Measurements from ENCODE around the gene TMEM86B.

DNA sequence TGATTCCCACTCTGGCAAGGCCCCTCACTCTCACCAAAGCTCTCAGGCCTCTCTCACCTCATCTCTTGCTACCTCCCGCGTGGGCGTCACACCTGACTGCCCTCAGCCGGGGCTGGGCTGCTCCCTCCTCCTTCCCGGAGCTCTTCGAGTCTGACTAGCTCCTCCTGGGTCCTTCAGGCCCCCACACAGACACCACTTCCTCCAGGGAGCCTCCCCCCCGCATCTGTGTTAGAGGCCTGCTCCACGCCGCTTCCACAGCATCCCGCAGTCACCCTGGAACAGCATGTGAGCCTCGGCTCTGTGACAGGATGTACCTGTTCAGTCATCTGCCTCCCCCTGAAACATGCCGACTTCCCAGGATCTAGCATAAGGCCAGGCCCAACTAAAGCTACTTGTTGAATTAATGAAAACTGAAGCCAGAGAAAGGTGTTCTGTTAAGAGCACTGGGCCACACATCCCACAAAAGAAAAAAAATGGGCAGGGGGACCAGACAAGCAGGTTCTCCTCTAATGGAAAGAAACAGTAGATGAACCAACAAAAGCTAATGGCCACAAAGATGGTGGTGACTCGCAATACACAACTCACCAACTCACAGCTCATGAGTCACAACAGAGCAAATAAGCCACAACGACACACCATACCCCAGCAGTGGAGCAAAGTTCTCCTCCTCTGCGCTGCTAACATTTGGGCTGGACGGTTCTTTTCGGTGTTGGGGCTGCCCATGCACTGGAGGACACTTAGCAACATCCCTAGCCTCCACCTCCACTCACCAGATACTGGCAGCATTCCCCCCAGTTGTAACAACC, 27.3 kb upstream of the TMEM86B start:
- TF ChIP-seq, protein P1, sequence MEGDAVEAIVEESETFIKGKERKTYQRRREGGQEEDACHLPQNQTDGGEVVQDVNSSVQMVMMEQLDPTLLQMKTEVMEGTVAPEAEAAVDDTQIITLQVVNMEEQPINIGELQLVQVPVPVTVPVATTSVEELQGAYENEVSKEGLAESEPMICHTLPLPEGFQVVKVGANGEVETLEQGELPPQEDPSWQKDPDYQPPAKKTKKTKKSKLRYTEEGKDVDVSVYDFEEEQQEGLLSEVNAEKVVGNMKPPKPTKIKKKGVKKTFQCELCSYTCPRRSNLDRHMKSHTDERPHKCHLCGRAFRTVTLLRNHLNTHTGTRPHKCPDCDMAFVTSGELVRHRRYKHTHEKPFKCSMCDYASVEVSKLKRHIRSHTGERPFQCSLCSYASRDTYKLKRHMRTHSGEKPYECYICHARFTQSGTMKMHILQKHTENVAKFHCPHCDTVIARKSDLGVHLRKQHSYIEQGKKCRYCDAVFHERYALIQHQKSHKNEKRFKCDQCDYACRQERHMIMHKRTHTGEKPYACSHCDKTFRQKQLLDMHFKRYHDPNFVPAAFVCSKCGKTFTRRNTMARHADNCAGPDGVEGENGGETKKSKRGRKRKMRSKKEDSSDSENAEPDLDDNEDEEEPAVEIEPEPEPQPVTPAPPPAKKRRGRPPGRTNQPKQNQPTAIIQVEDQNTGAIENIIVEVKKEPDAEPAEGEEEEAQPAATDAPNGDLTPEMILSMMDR (IDR thresholded peaks at IDR 0.05; ENCODE audit: low read depth, low read length, poor library complexity, severe bottlenecking) = no peak
- no peak for TF ChIP-seq EZH2phosphoT487 (IDR thresholded peaks at IDR 0.05; ENCODE audit: borderline replicate concordance, low read length)
